ENCODE measurements around the gene AMER3. TPM values are rescaled to one million over a fixed set of nuclear protein-coding genes. Genes with fewer than 3 reads are reported as not detected.
A peak's percentile ranks its signal among the peaks of the same experiment; 100 is the strongest.

Gene AMER3
- total and polyA plus RNA-seq, 10 donors: not detected

DNA sequence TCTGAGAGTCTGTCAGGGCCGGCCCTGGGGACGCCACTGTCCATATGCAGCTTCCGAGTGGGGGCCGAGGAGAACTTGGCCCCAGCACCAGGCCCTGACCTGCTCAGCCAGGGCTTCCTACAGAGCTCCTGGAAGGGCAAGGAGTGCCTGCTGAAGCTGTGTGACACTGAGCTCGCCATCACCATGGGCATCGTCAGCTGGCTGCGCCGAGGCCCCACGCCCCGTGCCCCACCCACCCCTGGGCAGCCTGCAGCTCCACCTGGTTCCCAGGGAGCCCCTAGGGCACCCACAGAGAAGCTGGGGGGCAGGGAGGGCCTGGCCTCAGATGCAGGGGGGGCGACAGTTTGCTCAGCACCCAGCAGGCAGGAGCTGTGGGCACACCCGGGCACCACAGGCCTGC, 8.1 kb downstream of the AMER3 start:
- no peak for TF ChIP-seq POLR2AphosphoS5 (IDR thresholded peaks at IDR 0.05)
- TF ChIP-seq POLR2A (IDR thresholded peaks at IDR 0.05): no peak
- TF ChIP-seq CTCF (IDR thresholded peaks at IDR 0.05 in 8 of 11, conservative IDR thresholded peaks at IDR 0.05 in 3 of 11): no peak
- peak; percentile 47 for DNase-seq

GRCh38 chr2:130764035-130764820, 8.9 kb downstream of the AMER3 start:
- TF ChIP-seq POLR2AphosphoS5 (IDR thresholded peaks at IDR 0.05) (no peak), CTCF (IDR thresholded peaks at IDR 0.05 in 8 of 11, conservative IDR thresholded peaks at IDR 0.05 in 3 of 11) (no peak), POLR2A (IDR thresholded peaks at IDR 0.05) (no peak)
- no peak overlapping the region for H3K27ac ChIP-seq
- 82 to 88% (median 84%) methylated on average over 7 to 15 of the region's 15 CpGs for WGBS, 5 donors
- no peaks in the 10 kb centered on the region for H3K4me1 ChIP-seq
- intact Hi-C loops (cut with DNase I; ENCODE audit: low total_unique reads): no loop called here
- H3K4me3 ChIP-seq: no peak overlapping the region
- no peaks in the 10 kb centered on the region for H3K9me3 ChIP-seq
- no peaks in the 10 kb centered on the region for H3K36me3 ChIP-seq
- DNase-seq: peak; percentile 64
- H3K27me3 ChIP-seq (replicated peaks in 1 of 7): peaks cover 0 to 71% (median 4%) of the 10 kb centered on the region in 7 donors

More for the DNA sequence above, 8.1 kb downstream of the AMER3 start:
- Histone ChIP-seq H3K27me3 (replicated peaks in 1 of 7) (peaks cover 0 to 71% (median 3%) of the 10 kb centered on the region in 7 donors), H3K27ac (no peak overlapping the region), H3K36me3 (no peaks in the 10 kb centered on the region), H3K4me1 (no peaks in the 10 kb centered on the region), H3K4me3 (no peak overlapping the region), H3K9me3 (no peaks in the 10 kb centered on the region)
- WGBS, 5 donors: 82 to 100% (median 86%) methylated on average over 1 to 12 of the region's 12 CpGs
- intact Hi-C loops (cut with DNase I; ENCODE audit: low total_unique reads): no loop called here

- Histone ChIP-seq H3K27me3 (replicated peaks in 1 of 7) (peaks cover 0 to 69% (median 4%) of the 10 kb centered on the region in 7 donors), H3K9me3 (no peaks in the 10 kb centered on the region), H3K4me1 (no peaks in the 10 kb centered on the region), H3K36me3 (no peaks in the 10 kb centered on the region), H3K4me3 (no peak overlapping the region), H3K27ac (no peak overlapping the region)
- 83 to 91% (median 88%) methylated on average over 3 to 5 of the region's 5 CpGs for WGBS, 5 donors
- DNase-seq: no peak
- intact Hi-C loops (cut with DNase I; ENCODE audit: low total_unique reads): no loop called here
- TF ChIP-seq POLR2AphosphoS5 (IDR thresholded peaks at IDR 0.05) (no peak), CTCF (IDR thresholded peaks at IDR 0.05 in 8 of 11, conservative IDR thresholded peaks at IDR 0.05 in 3 of 11) (no peak), POLR2A (IDR thresholded peaks at IDR 0.05) (no peak)
Observed at GRCh38 chr2:130764821-130765115, 9.4 kb downstream of the AMER3 start.

- H3K27me3 ChIP-seq (replicated peaks in 1 of 7): peaks cover 0 to 62% (median 4%) of the 10 kb centered on the region in 7 donors
- H3K27ac ChIP-seq: no peak overlapping the region
- peak; percentile 60 for DNase-seq
- intact Hi-C loops (cut with DNase I; ENCODE audit: low total_unique reads): no loop called here
- 75 to 87% (median 82%) methylated on average over 6 of the region's 6 CpGs for WGBS, 5 donors
- no peak overlapping the region for H3K4me3 ChIP-seq
- H3K9me3 ChIP-seq: no peaks in the 10 kb centered on the region
- H3K4me1 ChIP-seq: no peaks in the 10 kb centered on the region
- no peaks in the 10 kb centered on the region for H3K36me3 ChIP-seq
- TF ChIP-seq POLR2A (IDR thresholded peaks at IDR 0.05) (no peak), POLR2AphosphoS5 (IDR thresholded peaks at IDR 0.05) (no peak), CTCF (IDR thresholded peaks at IDR 0.05 in 8 of 11, conservative IDR thresholded peaks at IDR 0.05 in 3 of 11) (no peak)
Observed at GRCh38 chr2:130765464-130765863, 10.1 kb downstream of the AMER3 start.
